A549 (cell line): ENCODE results near the gene DNAH7. TPM values are rescaled to one million over a fixed set of nuclear protein-coding genes. Genes with fewer than 3 reads are reported as not detected.
A peak's percentile ranks its signal among the peaks of the same experiment; 100 is the strongest.

Source experiments
- ATAC-seq, 2 experiments: fragments of 200-7000 bp in 1 of 2; fragments of >200 bp in 1 of 2; cut with Nextera tagmentation in 1 of 2; cut with Tn5 transposase in 1 of 2; 3 replicates each; pipeline versions ENCODE4 v1.8.0 to v1.9.1; 2018 to 2020; ENCODE audit warnings: mild to moderate bottlenecking in 1 of 2, moderate library complexity in 1 of 2
- CTCF ChIA-PET: fragments of 300-600 bp; sonication (Branson Sonifier 250); formaldehyde crosslinking; extraction: SDS; loops from one replicate; lab custom pipeline; 2021; ENCODE audit warnings: antibody characterized with exemption, inconsistent platforms; lab: Yijun Ruan, JAX
- POLR2A ChIA-PET: fragments of 350-600 bp; formaldehyde crosslinking; extraction: SDS; loops from one replicate; lab custom pipeline; 2021; ENCODE audit warnings: antibody characterized with exemption, inconsistent platforms; lab: Yijun Ruan, JAX
- DNase-seq, 2 experiments: peaks; one replicate each; pipeline versions ENCODE4 v3.0.0 to v3.0.0-alpha.2; 2011 to 2016; ENCODE audit warnings: low read depth in 1 of 2, low spot score in 1 of 2
- FAIRE-seq: peaks from 2 replicates; lab custom pipeline; 2011; peaks lifted over from hg19 to GRCh38; lab: Jason Lieb, UNC
- H3K27ac ChIP-seq, 2 experiments: fragments of >200 bp; sonication (Bioruptor Twin); formaldehyde crosslinking; 3 replicates each; pipeline ENCODE4 v1.5.1; 2016 to 2017
- H3K4me1 ChIP-seq: fragments of >200 bp; sonication (Bioruptor Twin); formaldehyde crosslinking; 3 replicates; pipeline ENCODE4 v1.6.1; 2016
- H3K4me2 ChIP-seq: fragments of >200 bp; sonication (Bioruptor Twin); formaldehyde crosslinking; 3 replicates; pipeline ENCODE4 v1.6.1; 2016
- H3K4me3 ChIP-seq: fragments of >200 bp; sonication (Bioruptor Twin); formaldehyde crosslinking; 3 replicates; pipeline ENCODE4 v1.5.1; 2016
- H3K9me3 ChIP-seq: fragments of >200 bp; sonication (Bioruptor Twin); formaldehyde crosslinking; 3 replicates; pipeline ENCODE4 v1.6.1; 2016
- BHLHE40 ChIP-seq: IDR thresholded peaks from 2 replicates; pipeline ENCODE4 v1.6.1; 2012; ENCODE audit warnings: low read depth, low read length, inconsistent platforms
- CBX8 ChIP-seq: fragments of 200-600 bp; sonication (generic); IDR thresholded peaks from 2 replicates; pipeline ENCODE4 v1.6.1; 2016
- ESRRA ChIP-seq: fragments of 150-350 bp; IDR thresholded peaks from 2 replicates; pipeline ENCODE4 v1.6.1; 2014; ENCODE audit warnings: mild to moderate bottlenecking, low read length, borderline replicate concordance
- FOSL2 ChIP-seq, 2 experiments: fragments of 450-650 bp in 1 of 2; fragments of >200 bp in 1 of 2; sonication (Bioruptor Twin) in 1 of 2; formaldehyde crosslinking; IDR thresholded peaks; 2 replicates each; pipeline versions ENCODE4 v1.5.0 to v1.6.1; 2016 to 2020; ENCODE audit warnings: mild to moderate bottlenecking in 1 of 2, moderate library complexity in 1 of 2
- GATA3 ChIP-seq: IDR thresholded peaks from 2 replicates; pipeline ENCODE4 v1.6.1; 2012; ENCODE audit warnings: borderline replicate concordance
- HES2 ChIP-seq: fragments of >200 bp; sonication (Bioruptor Twin); formaldehyde crosslinking; IDR thresholded peaks from 2 replicates; pipeline ENCODE4 v1.6.1; 2016
- HOXB13 ChIP-seq: fragments of 250-450 bp; sonication (Bioruptor Pico); IDR thresholded peaks from 2 replicates; pipeline ENCODE4 v1.5.0; 2020; ENCODE audit warnings: low read depth, mild to moderate bottlenecking, moderate library complexity
- JUN ChIP-seq, 2 experiments: fragments of >200 bp; sonication (Bioruptor Twin); formaldehyde crosslinking; IDR thresholded peaks; 2 replicates in 1 of 2; 3 replicates in 1 of 2; pipeline ENCODE4 v1.6.1; 2016 to 2017
- JUNB ChIP-seq: fragments of >200 bp; sonication (Bioruptor Twin); formaldehyde crosslinking; IDR thresholded peaks from 2 replicates; pipeline ENCODE4 v1.6.1; 2016
- PHF8 ChIP-seq: fragments of 200-600 bp; sonication (generic); IDR thresholded peaks from 2 replicates; pipeline ENCODE4 v1.6.1; 2016; ENCODE audit warnings: low read depth, mild to moderate bottlenecking, antibody characterized with exemption, moderate library complexity, borderline replicate concordance
- POLR2A ChIP-seq: IDR thresholded peaks from 2 replicates; pipeline ENCODE4 v1.6.1; 2012; ENCODE audit warnings: mild to moderate bottlenecking, low read length
- RCOR1 ChIP-seq: fragments of 150-350 bp; IDR thresholded peaks from 2 replicates; pipeline ENCODE4 v1.6.1; 2014; ENCODE audit warnings: antibody characterized with exemption, low read length, low read depth
- RFX5 ChIP-seq: fragments of 450-650 bp; IDR thresholded peaks from 2 replicates; pipeline ENCODE4 v1.7.1; 2014; ENCODE audit warnings: antibody characterized with exemption, mild to moderate bottlenecking, moderate library complexity
- RNF2 ChIP-seq: fragments of 200-600 bp; sonication (generic); IDR thresholded peaks from 2 replicates; pipeline ENCODE4 v1.6.1; 2016; ENCODE audit warnings: low read depth, mild to moderate bottlenecking, antibody characterized with exemption, moderate library complexity, borderline replicate concordance
- ZSCAN20 ChIP-seq: fragments of 250-450 bp; sonication (Bioruptor Pico); IDR thresholded peaks from 2 replicates; pipeline ENCODE4 v1.8.0; 2022; ENCODE audit warnings: mild to moderate bottlenecking, moderate library complexity
- WGBS: methylation state at CpG from one replicate; pipeline ENCODE4 v1.1.6; 2017; ENCODE audit errors: missing lambda C conversion rate; 5-methylcytosine and 5-hydroxymethylcytosine counted together
- polyA plus RNA-seq, 4 experiments: library from polyadenylated mRNA; depleted of rRNA in 3 of 4; stranded (reverse); fragments of >200 nt; fragmentation: RNase III in 1 of 4; extraction: RNeasy Plus Mini Kit Qiagen cat#74134 plus additional on column Dnase treatment in 1 of 4; gene quantifications; 2 replicates in 3 of 4; 3 replicates in 1 of 4; pipeline ENCODE4 v1.2.3, GENCODE V29; 2011 to 2017
- TF ChIP-seq, protein P1 (sequence below): fragments of 250-450 bp; sonication (Bioruptor Pico); IDR thresholded peaks from 2 replicates; pipeline ENCODE4 v1.5.0; 2021; ENCODE audit warnings: mild to moderate bottlenecking, moderate library complexity, borderline replicate concordance
- TF ChIP-seq, protein P2 (sequence below): IDR thresholded peaks from 2 replicates; pipeline ENCODE4 v1.6.1; 2012

DNAH7 gene
- polyA plus RNA-seq, 2 of the 4 experiments (the other 2 are of a cell fraction), result 0.43 to 1.5 TPM

DNA sequence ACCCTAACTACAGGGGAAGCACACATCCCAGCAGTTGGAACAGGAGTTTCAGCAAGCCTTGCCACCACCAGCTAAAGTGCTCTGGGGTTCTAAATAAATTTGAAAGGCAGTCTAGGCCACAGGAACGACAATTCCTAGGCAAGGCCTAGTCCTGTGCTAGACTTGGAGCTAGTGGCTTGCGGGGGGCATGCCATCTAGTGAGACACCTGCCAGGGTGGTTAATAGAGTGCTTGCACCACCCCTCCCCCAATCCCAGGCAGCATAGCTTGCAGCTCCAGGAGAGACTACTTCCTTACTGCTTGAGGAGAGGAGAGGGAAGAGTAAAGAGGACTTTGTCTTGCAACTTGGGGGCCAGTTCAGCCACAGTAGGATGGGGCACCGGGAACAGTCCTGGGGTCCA, 309.8 kb downstream of the DNAH7 start (continued):
- TF ChIP-seq, protein P1, sequence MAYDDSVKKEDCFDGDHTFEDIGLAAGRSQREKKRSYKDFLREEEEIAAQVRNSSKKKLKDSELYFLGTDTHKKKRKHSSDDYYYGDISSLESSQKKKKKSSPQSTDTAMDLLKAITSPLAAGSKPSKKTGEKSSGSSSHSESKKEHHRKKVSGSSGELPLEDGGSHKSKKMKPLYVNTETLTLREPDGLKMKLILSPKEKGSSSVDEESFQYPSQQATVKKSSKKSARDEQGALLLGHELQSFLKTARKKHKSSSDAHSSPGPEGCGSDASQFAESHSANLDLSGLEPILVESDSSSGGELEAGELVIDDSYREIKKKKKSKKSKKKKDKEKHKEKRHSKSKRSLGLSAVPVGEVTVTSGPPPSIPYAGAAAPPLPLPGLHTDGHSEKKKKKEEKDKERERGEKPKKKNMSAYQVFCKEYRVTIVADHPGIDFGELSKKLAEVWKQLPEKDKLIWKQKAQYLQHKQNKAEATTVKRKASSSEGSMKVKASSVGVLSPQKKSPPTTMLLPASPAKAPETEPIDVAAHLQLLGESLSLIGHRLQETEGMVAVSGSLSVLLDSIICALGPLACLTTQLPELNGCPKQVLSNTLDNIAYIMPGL (CRISPR knock-in tag), result no peak
- TF ChIP-seq ESRRA (no peak), CBX8 (no peak)

- 35% methylated on average over 7 of the region's 7 CpGs for WGBS
- Histone ChIP-seq H3K4me2 (peak overlapping the region; percentile 63), H3K4me3 (no peak overlapping the region), H3K9me3 (no peaks in the 10 kb centered on the region), H3K27ac (0 out of 6 replicates have a peak overlapping the region, but pooled peaks of 1 of the 2 experiments have one; percentile 26), H3K4me1 (peaks cover 12% of the 10 kb centered on the region)
- DNase-seq (no peak), ATAC-seq (no peak), FAIRE-seq (no peak)
- POLR2A ChIA-PET, result no interaction called here
- CTCF ChIA-PET, result no interaction called here
- TF ChIP-seq FOSL2 (IDR thresholded peaks at IDR 0.05) (0 out of 2 replicates have a peak, but pooled peaks have one; percentile 35), FOSL2 (CRISPR knock-in tag; IDR thresholded peaks at IDR 0.05) (peak; percentile 67; the same call in 1 of the 2 replicates), BHLHE40 (no peak), JUNB (peak; percentile 38)
Observed at GRCh38 chr2:195756218-195756942, 312.3 kb downstream of the DNAH7 start.

- Histone ChIP-seq H3K9me3 (no peaks in the 10 kb centered on the region), H3K4me3 (no peak overlapping the region), H3K4me1 (peaks cover 10% of the 10 kb centered on the region), H3K4me2 (no peak overlapping the region), H3K27ac (no peak overlapping the region)
- TF ChIP-seq, protein P2, sequence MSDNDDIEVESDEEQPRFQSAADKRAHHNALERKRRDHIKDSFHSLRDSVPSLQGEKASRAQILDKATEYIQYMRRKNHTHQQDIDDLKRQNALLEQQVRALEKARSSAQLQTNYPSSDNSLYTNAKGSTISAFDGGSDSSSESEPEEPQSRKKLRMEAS, result no peak
- TF ChIP-seq PHF8 (no peak), GATA3 (no peak)
- WGBS, result 84% methylated on average over 1 of the region's 1 CpG
- FAIRE-seq (no peak), ATAC-seq (no peak), DNase-seq (no peak)
- POLR2A ChIA-PET, result no interaction called here
- CTCF ChIA-PET, result no interaction called here
Observed at GRCh38 chr2:195741191-195741590, 327.4 kb downstream of the DNAH7 start.

GRCh38 chr2:195737511-195738325, 330.9 kb downstream of the DNAH7 start:
- H3K4me3 ChIP-seq, result no peak overlapping the region
- 60% methylated on average over 5 of the region's 5 CpGs for WGBS
- ATAC-seq (peak in 1 of 2 experiments; percentile 54; a peak in 1 of 6 replicates), DNase-seq (no peak), FAIRE-seq (no peak)
- POLR2A ChIA-PET, result no interaction called here
- H3K4me2 ChIP-seq, result peak overlapping the region; percentile 16; the same call in 1 of the 3 replicates
- TF ChIP-seq RFX5 (no peak), POLR2A (no peak), HOXB13 (CRISPR knock-in tag) (no peak), ESRRA (no peak), RCOR1 (no peak), JUN (IDR thresholded peaks at IDR 0.05) (no peak), HES2 (no peak), RNF2 (no peak), ZSCAN20 (CRISPR knock-in tag) (no peak)
- no peaks in the 10 kb centered on the region for H3K9me3 ChIP-seq
- H3K4me1 ChIP-seq, result peaks cover 19% of the 10 kb centered on the region
- H3K27ac ChIP-seq, result no peak overlapping the region
- CTCF ChIA-PET, result no interaction called here
